ENCODE measurements around the gene EDEM1.

DNA sequence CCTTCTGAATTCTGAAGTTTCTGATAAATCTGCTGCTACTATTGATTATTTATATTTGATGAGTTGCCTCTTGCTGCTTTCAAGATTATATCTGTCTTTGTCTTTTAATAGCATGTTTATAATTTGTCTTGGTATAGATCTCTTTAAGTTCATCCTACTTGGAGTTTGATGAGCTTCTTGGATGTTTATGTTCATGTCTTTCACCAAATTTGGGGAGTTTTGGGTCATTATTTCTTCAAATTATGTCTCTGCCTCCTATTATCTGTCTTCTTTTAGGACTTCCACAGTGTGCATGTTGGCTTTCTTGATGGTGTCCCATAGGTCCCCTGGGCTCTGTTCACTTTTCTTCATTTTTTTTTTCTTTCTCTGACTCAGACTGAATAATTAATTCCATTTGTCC lies 32.3 kb upstream of the EDEM1 start:
- no peak for TF ChIP-seq CTCF (IDR thresholded peaks at IDR 0.05)
- no peak for TF ChIP-seq EZH2 (IDR thresholded peaks at IDR 0.05; ENCODE audit: borderline replicate concordance, insufficient read depth, low read depth, low read length, poor library complexity, severe bottlenecking)

Measured in B cell (primary cell).